SH-SY5Y (cell line): ENCODE results near the gene APBA3.

Experiments used
- GATA2 ChIP-seq: IDR thresholded peaks from 2 replicates; pipeline ENCODE4 v1.6.1; 2011; ENCODE audit warnings: mild to moderate bottlenecking, low read depth, low read length
- GATA3 ChIP-seq: IDR thresholded peaks from 2 replicates; pipeline ENCODE4 v1.6.1; 2011; ENCODE audit warnings: low read depth, mild to moderate bottlenecking, low read length, moderate library complexity

DNA sequence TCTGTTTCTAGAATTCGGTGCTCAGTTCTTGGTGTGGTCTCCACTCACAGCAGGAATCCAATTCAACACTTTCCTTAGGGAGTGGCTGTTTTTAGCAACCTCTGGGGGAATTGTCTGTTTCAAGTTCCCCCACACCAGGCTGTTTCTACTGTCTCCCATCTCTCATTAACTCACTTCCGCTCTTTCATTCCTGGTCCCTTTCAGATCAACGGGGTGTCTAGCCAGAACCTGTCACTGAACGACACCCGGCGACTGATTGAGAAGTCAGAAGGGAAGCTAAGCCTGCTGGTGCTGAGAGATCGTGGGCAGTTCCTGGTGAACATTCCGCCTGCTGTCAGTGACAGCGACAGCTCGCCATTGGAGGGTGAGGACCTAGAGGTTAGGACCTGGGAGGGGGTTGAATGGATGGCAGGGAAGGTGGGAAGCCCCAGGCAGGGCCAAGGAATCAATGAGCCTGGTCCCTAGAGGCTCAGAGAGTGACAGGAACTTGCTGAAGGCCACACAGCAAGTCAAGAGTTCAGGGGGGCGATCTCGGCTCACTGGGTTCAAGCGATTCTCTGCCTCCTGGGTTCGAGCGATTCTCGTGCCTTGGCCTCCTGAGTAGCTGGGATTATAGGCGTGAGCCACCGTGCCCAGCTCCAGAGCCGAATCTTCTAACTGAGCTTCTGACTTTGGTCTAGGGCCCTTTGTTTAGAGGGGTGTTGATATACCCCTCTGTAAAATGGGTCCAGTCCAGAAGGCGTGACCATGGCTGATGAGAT lies 27.8 kb downstream of the APBA3 start:
- no peak for TF ChIP-seq GATA2
- TF ChIP-seq GATA3 = no peak
